Lung microvascular endothelial cell (primary cell): ENCODE data around the gene SND1. TPM values are rescaled to one million over a fixed set of nuclear protein-coding genes. Genes with fewer than 3 reads are reported as not detected.
"Not testable (repeated sequence)": the region's sequence is repeated elsewhere in the genome, so short reads cannot be mapped to it uniquely, and the experiment has no call there.

Source experiments
- DNase-seq, 2 donors: peaks; one replicate each; pipeline versions ENCODE4 v3.0.0 to v3.0.0-alpha.2; 2010; ENCODE audit warnings: low read depth in 2 of 2
- total RNA-seq: library from RNA; depleted of rRNA; stranded (reverse); fragments of >200 nt; gene quantifications from 2 replicates; pipeline ENCODE4 v1.2.1, GENCODE V29; 2014

Gene SND1
- total RNA-seq, 1 donor from 2014 or later: 105 TPM

GRCh38 chr7:127957886-127958285 lies 305.9 kb downstream of the SND1 start:
- no peak for DNase-seq

GRCh38 chr7:127959770-127960169 lies 307.8 kb downstream of the SND1 start:
- DNase-seq: no peak

GRCh38 chr7:127961786-127962453 lies 309.9 kb downstream of the SND1 start:
- no peak for DNase-seq

- DNase-seq: peak in 1 of 2 donors; percentile 10
Measured at GRCh38 chr7:127962589-127963361, 310.8 kb downstream of the SND1 start.

GRCh38 chr7:127963850-127964249 lies 311.9 kb downstream of the SND1 start:
- not testable (repeated sequence) for DNase-seq

GRCh38 chr7:127967281-127967680 lies 315.3 kb downstream of the SND1 start:
- no peak for DNase-seq

GRCh38 chr7:127968547-127968946 lies 316.6 kb downstream of the SND1 start:
- DNase-seq: peak; percentile 27 to 40

GRCh38 chr7:127973832-127974231 lies 321.8 kb downstream of the SND1 start:
- DNase-seq: no peak

GRCh38 chr7:127974446-127975035 lies 322.5 kb downstream of the SND1 start:
- no peak for DNase-seq

- DNase-seq: peak in 1 of 2 donors; percentile 24
Measured at GRCh38 chr7:127976056-127976737, 324.2 kb downstream of the SND1 start.

GRCh38 chr7:127976738-127977120 lies 324.7 kb downstream of the SND1 start:
- no peak for DNase-seq

GRCh38 chr7:127978421-127978820 lies 326.4 kb downstream of the SND1 start:
- no peak for DNase-seq

- no peak for DNase-seq
Measured at GRCh38 chr7:127979113-127979727, 327.2 kb downstream of the SND1 start.

- DNase-seq: no peak
Measured at GRCh38 chr7:127979728-127980126, 327.7 kb downstream of the SND1 start.

GRCh38 chr7:127980901-127981300 lies 328.9 kb downstream of the SND1 start:
- no peak for DNase-seq

GRCh38 chr7:127981965-127982364 lies 330.0 kb downstream of the SND1 start:
- DNase-seq: no peak

- peak; percentile 13 to 33 for DNase-seq
Measured at GRCh38 chr7:127983804-127984332, 331.9 kb downstream of the SND1 start.

- DNase-seq: no peak
Measured at GRCh38 chr7:127986581-127987521, 334.9 kb downstream of the SND1 start.

- DNase-seq: no peak
Measured at GRCh38 chr7:127988751-127989150, 336.8 kb downstream of the SND1 start.

- DNase-seq: no peak
Measured at GRCh38 chr7:127993317-127993716, 341.3 kb downstream of the SND1 start.
